Measurements from ENCODE around the gene YBX2.

Gene YBX2

DNA sequence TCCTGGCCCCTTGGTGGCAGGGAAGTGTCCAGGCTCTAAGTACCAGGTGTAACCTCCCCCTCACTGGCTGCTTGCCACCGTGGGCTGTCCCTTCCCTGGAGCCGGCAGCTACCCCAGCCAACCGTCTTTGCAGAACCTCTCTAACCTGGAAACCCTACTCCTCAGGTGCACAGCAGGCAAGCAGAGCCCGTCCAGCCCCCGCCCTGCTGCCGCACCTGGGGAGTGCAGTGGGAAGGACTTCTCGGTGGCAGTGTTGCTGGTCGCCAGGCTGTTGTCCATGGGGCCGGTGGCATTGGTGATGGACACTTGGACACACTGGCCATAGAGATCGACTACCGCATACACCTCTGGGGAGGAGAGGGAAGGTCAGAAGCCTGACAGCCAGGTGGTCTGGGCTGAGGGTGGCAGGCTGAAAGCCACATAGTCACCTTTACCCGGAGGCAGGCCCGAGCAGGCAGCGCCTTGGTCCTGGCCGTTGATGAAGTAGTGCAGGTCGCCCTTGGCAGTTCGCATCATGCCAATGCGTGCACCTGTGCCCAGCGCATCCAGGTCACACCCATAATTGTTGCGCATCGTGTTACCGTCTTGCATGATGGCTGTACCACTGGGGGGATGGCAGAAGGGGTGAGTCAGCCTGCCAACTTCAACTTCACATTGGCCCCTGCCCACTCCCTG is 28.2 kb upstream of the YBX2 start:
- DNase-seq, result no peak

DNA sequence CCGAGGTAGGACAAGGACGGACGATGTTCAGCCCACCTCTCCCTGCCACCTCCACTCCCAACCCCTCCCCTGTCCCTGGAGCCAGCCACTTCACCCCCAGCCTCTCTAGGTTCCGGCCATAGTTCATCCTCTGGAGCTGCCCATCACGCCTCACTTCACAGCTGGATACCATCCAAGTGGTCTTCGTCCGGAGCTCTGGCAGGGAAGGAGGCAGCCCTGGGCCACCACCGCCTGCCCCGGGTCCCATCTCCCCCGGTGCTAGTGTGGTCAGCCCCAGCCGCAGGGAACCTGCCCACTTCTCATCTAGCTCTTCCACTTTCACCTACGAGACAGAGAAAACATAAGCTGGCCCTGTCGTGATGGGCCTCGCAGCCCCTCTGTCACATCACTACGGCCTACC is 27.0 kb upstream of the YBX2 start:
- no peak for DNase-seq

DNA sequence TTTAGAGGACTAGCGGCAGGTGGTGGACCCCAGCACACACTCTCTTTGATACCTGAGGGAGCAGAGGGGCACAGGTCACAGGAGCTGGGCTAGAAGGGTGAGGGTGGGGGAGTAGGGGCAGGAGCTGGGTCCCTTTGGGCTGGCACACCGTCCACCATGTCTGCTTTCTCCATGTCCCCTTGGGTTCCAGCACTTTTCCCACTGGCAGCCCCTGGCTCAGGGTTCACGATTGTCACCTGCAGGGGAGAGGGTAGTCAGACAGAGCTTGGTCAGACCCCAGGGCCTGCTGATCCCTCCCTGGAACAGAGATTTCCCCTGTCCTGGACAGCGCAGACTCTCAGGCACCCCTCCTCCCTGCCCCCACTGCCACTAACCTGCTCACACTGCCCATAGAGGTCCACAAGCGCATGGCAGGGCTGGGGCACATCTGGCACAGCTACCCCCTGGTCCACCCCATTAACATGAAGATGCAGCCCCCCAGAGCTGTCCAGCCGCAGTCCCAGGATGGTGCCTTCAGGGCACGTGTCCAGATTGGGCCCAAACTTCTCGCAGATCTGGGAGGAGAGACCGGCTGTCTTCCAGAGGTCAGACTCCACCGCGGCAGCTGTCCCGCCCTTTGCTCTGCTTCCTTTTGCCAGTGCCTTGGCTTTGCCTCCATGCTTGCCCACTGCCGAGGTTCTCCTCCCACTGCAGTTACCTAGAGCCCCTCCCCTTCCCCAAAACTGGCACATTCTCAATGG is 23.9 kb upstream of the YBX2 start:
- no peak for DNase-seq

GRCh38 chr17:7317161-7317803 is 22.8 kb upstream of the YBX2 start:
- DNase-seq, result no peak

- no peak for DNase-seq
Measured at GRCh38 chr17:7315570-7316235, 21.3 kb upstream of the YBX2 start.

DNA sequence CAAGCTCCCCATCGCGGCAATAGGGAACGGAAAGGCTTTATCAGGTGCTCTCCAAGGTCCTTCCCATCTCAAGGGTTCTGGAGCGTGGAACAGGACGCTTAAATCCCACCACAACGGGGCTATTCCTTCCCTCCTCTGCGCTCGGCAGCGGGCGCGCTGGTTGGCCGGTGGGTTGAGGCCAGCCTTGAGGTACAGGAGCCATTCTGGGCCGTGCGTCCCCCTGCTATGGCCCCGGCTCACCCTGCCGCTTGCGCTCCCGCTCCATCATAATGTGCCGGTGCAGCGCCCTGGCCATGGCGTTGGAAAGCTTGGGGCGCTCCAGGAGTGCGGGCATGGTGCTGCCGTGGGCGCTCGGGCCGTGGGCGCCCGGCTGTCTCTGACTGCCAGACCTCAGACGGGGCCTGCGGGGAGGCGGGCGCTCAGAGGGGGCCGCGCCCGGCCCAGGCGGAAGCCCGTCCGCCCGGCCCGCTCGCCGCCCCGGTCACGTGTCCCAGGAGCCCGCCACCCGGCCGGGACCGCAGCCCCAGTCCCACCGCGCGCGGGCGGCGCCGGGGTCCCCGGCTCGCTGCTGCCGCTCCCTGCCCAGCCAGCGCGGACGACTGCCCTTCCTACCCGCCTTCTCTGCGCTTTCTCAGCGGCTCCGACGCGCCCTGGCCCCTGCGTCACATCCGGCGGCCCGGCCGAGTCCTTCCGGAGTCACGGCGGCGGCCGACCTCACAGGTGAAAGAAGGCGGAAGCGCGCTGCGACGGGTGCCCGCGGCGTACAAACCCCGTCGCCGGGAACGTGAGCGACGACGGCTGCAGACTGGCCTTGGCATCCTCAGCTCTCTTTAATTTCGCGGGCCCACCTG is 20.5 kb upstream of the YBX2 start, which contains the start of gene GPS2:
GPS2 (minus strand) TSS at position 642 of the 851 bp plus-strand sequence; CDS start at position 334, 308 bp downstream.
- peak; percentile 87 for DNase-seq

DNA sequence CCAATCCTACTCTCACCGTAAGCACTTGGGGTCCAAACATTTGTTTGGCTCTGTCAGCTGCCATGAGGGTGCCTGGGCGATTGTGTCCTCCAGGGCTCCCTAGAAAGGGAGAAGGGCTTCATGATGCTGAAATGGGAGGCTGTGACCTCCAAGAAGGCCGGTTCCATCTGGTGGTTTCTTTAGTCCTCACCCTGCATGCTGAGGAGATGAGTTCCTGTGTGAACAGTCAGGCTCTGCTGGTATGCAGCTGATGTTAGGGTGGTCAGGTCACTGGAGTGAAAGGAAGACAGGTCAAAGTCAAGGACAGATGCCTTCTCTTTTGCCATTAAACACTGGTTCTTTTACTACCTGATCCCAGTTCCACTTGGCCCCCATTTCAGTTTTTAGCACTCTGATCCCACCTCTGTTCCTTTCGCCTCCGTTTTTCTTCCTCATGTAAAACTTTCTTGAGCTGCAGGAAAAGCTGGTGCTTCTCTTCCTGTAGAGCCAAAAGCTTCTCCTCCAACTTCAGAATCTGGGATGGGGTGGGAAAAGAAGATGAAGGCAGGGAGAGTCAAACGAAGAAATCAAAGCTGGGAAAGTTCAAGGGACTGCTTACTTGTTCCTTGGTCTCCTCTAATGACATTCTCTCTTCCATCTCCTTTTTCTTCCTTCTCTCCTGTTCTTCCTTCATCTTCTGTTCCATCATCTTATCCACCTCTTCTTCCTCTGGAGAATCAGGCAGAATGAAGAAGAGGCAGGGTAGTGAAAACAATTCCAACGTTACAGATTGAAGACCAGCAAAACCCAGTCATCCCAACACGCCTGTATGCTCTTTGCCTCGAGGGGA is 19.7 kb upstream of the YBX2 start:
- no peak for DNase-seq

- no peak for DNase-seq
Measured at GRCh38 chr17:7313088-7313889, 18.9 kb upstream of the YBX2 start.

GRCh38 chr17:7312432-7313087 is 18.1 kb upstream of the YBX2 start:
- DNase-seq, result no peak

- DNase-seq, result no peak
Measured at GRCh38 chr17:7311110-7311705, 16.8 kb upstream of the YBX2 start.

DNA sequence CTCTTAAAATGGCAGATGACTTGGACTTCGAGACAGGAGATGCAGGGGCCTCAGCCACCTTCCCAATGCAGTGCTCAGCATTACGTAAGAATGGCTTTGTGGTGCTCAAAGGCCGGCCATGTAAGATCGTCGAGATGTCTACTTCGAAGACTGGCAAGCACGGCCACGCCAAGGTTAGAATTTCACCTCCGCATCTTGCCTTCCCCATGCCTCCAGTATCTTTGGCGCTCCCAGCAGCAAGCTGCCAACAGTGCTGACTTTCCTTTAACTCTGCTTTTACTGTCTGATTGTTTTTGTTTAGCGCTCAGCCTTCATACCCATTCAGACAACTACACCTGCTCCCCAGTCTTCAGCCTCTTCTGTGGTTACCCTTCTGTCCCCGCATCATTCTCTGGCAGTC is 15.2 kb upstream of the YBX2 start:
- no peak for DNase-seq

DNA sequence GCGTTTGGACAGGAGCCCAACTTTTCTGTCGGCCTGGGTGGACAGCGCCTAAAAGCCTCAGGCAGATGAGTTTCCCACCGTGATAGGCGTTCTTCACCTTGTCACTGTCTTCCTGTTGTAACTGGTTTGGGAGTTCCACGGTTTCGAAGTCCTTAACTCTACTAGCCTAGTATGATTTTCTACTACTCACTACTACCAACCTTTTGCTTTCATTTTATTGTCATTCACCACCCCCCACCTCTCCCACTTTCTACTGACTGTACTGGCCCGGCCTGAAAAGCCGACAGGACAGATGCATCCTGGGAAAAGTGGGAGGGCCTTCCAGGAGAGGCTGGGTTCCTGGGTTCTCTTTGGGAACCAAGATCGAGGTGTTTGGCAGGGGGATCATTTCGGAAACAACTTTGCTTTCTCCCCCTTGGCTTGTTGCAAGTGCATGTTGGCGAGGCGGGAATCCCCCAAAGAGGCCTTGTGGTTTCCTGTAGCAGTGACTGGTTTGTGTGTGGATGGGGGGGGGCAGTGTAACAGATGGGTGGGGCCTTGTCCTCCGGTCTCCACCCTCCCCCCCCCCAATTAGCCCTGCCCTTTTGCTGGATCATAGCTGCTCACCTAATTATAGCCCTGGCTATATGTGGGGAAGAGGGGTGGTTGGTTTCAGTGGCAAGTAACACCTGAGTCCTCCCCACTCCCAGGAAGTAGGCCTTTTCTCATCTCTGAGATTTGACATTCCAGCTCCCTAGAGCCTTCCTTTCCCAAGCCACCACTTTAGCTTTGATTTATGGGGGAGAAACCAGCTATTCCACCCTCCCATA is 14.4 kb upstream of the YBX2 start:
- peak; percentile 64 for DNase-seq

DNA sequence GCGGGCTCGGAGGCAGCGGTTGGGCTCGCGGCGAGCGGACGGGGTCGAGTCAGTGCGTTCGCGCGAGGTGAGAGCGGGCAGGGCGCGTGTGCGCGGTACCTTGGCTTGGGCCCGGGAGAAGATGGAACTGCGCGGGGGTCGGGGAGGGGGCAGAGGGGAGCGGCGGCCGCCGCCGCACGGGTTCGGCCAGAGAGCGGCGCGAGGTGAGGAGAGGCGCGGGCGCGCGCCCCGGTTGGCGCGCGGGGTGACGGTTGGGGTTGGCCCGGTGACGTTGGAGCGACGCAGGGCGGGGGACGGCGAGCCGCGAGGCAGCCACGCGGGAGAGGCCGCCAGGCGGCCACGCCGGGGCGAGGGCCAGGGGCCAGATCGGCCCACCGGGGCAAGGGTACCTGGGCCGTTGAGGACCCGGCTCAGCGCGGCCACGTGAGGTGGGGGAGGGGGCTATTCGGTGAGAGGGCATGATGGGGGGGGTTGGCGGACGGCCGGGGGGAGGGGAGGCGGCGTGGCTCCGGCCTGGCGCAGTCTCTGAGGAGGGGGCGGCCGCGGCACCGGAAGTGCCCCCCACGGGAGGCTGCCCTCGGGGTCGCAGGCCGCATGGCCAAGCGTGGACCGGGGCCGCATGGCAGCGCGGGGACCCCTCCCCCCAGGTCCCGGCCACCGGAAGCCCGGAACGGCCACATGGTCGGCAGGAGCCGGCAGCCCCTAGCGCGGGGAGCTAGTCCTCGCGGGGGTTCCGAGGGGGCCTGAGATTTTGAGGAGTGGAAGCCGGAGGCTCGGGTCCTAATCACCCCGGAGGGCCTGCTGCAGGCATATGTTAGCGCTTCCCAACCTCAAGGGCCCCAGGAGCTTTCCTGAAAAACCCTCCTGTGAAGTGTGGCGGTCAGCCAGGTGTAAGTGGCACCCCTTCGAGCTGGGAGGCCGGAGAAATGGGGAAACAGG is 13.5 kb upstream of the YBX2 start:
- no peak for DNase-seq

DNA sequence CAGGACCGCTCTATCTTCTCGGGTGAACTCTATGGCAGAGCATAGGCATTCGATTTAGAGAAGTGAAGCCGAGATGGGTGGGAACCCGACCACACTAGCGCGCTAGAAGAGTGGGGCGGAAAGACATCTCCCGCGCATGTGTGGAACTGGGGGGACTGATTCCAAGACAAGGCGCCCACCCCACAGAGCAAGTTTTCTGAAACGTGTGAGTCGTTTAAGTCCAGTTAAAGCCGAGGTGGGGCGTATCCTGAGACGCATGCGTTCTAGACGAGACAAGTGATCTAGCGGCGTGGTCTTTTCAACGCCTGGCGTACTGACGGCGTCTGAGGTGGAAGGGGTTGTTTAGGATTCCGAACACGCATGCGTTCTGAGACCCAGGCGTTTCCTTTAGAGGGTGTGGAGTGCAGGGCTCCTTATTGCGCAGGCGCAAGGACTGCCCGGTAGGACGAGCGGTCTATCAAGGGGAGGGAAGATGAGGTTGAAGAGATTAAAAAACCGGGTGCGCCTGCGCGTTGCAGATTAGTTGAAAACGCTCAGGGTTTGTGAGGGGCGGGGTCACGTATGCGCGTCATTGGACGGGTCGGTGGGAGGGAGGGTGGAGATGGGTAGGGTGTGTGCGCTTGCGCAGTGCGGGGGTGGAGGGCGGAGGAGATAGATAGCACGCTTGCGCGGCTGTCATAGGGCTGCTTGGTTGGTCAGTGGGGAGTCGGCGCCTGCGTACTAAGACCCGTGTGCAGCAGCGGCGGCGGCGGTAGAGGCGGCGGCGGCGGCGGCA is 12.7 kb upstream of the YBX2 start, which contains the start of gene EIF5A:
EIF5A (plus strand) TSS at position 718 of the 775 bp plus-strand sequence. CDS start 2,008 bp downstream, outside the sequence.
- peak; percentile 99 for DNase-seq

- no peak for DNase-seq
Measured at GRCh38 chr17:7304179-7304578, 9.7 kb upstream of the YBX2 start.

DNA sequence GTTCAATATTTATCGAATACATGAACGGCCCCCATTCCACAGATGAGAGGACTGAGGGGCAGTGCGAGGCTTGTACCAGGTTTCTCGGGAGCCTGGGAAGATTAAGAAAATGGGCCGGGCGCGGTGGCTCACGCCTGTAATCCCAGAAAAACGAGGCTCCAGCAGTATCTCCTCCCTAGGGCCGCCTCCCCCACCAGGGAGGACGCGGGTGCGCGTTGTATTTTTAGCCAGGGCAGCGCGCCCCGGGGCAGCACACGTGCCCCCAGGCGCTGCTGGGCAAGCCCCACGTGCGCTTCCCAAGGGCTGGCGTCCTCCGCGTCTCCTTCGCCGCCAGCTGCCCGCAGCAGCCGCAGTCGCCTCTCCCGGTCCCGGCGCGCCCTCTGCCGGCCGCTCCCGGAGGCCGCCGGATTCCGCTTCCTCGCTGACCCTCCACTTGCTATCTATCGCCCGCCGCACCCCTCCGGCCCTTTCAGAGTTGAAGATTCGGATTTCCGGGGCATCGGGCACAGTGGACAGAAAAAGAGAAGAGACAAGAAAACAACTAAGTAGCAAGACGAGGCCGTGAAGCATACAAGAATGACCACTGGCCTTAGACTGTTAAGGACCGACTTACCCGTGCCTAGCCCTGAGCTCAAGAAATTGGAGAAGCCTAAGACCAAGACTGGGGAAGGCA is 1.9 kb upstream of the YBX2 start:
- peak; percentile 63 for DNase-seq

Measured in NCI-H510A (cell line).